B cell (primary cell): ENCODE measurements around the gene NPPC. TPM values are rescaled to one million over a fixed set of nuclear protein-coding genes. Genes with fewer than 3 reads are reported as not detected.

Experiments
- ATAC-seq: fragments of 200-7000 bp; cut with Tn5 transposase; one replicate; pipeline ENCODE4 v1.10.0; 2021; ENCODE audit warnings: low read depth, mild to moderate bottlenecking, moderate number of reproducible peaks, moderate library complexity
- CTCF ChIA-PET: fragments of 350-600 bp; sonication (Branson Sonifier 250); formaldehyde crosslinking; loops from one replicate; lab custom pipeline; 2021; ENCODE audit warnings: antibody characterized with exemption, inconsistent platforms; lab: Charles Lee
- POLR2A ChIA-PET: fragments of 350-600 bp; sonication (Branson Sonifier 250); formaldehyde crosslinking; loops from one replicate; lab custom pipeline; 2021; ENCODE audit warnings: antibody characterized with exemption; lab: Charles Lee
- DNase-seq: peaks from one replicate; pipeline ENCODE4 v3.0.0; 2013
- H2AFZ ChIP-seq: 2 replicates; pipeline ENCODE4 v1.6.1; 2012; ENCODE audit warnings: mild to moderate bottlenecking, low read depth, low read length; ENCODE audit not compliant: insufficient read depth, poor library complexity, severe bottlenecking
- H3K27ac ChIP-seq, 2 donors: 1 replicate in 1 of 2; 2 replicates in 1 of 2; pipeline ENCODE4 v1.5.1; 2012 to 2013; ENCODE audit warnings: low read length in 2 of 2, mild to moderate bottlenecking in 2 of 2, moderate library complexity in 1 of 2
- H3K27me3 ChIP-seq, 4 experiments: fragments of 200-600 bp in 1 of 4; sonication (generic) in 1 of 4; replicated peaks in 1 of 4; 1 replicate in 2 of 4; 2 replicates in 2 of 4; pipeline versions ENCODE4 v1.6.1 to v1.7.0; 2013 to 2016; ENCODE audit warnings: low read length in 3 of 4, mild to moderate bottlenecking in 2 of 4, mixed read lengths in 1 of 4, moderate library complexity in 1 of 4; ENCODE audit not compliant: insufficient read depth in 4 of 4, control insufficient read depth in 3 of 4; ENCODE audit errors: control extremely low read depth in 1 of 4
- H3K36me3 ChIP-seq, 2 experiments: replicated peaks in 1 of 2; 1 replicate in 1 of 2; 2 replicates in 1 of 2; pipeline versions ENCODE4 v1.6.1 to v1.7.1; 2013; ENCODE audit warnings: low read length in 1 of 2; ENCODE audit not compliant: insufficient read depth in 2 of 2, control insufficient read depth in 1 of 2; ENCODE audit errors: control extremely low read depth in 1 of 2, extremely low read depth in 1 of 2
- H3K4me1 ChIP-seq, 2 donors: fragments of 200-600 bp in 1 of 2; sonication (generic) in 1 of 2; 1 replicate in 1 of 2; 2 replicates in 1 of 2; pipeline versions ENCODE4 v1.5.1 to v1.6.1; 2013 to 2017; ENCODE audit warnings: low read length in 2 of 2; ENCODE audit not compliant: control insufficient read depth in 2 of 2, insufficient read depth in 2 of 2
- H3K4me2 ChIP-seq: replicated peaks from 2 replicates; pipeline ENCODE3; 2012; ENCODE audit warnings: mild to moderate bottlenecking, low read depth, low read length; ENCODE audit not compliant: poor library complexity, severe bottlenecking
- H3K4me3 ChIP-seq, 5 experiments: fragments of 200-600 bp in 1 of 5; sonication (generic) in 1 of 5; 1 replicate in 3 of 5; 2 replicates in 2 of 5; pipeline versions ENCODE4 v1.5.1 to v1.7.0; 2011 to 2016; ENCODE audit warnings: low read length in 4 of 5, mild to moderate bottlenecking in 4 of 5, low read depth in 2 of 5, control low read depth in 1 of 5, moderate library complexity in 1 of 5; ENCODE audit not compliant: insufficient read depth in 1 of 5; ENCODE audit errors: control extremely low read depth in 1 of 5, extremely low read depth in 1 of 5
- H3K79me2 ChIP-seq: fragments of 200-600 bp; sonication (generic); one replicate; pipeline ENCODE4 v1.6.0; 2016; ENCODE audit warnings: low read length; ENCODE audit not compliant: control insufficient read depth, insufficient read depth
- H3K9ac ChIP-seq: fragments of 200-600 bp; sonication (generic); 2 replicates; pipeline ENCODE4 v1.6.1; 2017; ENCODE audit warnings: mild to moderate bottlenecking, low read length, moderate library complexity
- H3K9me3 ChIP-seq, 3 donors: one replicate each; pipeline versions ENCODE4 v1.6.1 to v1.7.1; 2013; ENCODE audit warnings: low read length in 2 of 3; ENCODE audit not compliant: control insufficient read depth in 2 of 3, insufficient read depth in 1 of 3; ENCODE audit errors: control extremely low read depth in 1 of 3
- H4K20me1 ChIP-seq: 2 replicates; pipeline ENCODE4 v1.6.0; 2012; ENCODE audit warnings: mild to moderate bottlenecking, low read length; ENCODE audit not compliant: insufficient read depth, control insufficient read depth, poor library complexity, severe bottlenecking
- H3K27ac Mint-ChIP-seq: one replicate; pipeline ENCODE4 v1.8.0; 2021; ENCODE audit warnings: mixed read lengths
- H3K27me3 Mint-ChIP-seq: one replicate; pipeline ENCODE4 v1.8.0; 2021; ENCODE audit warnings: mixed read lengths
- H3K4me1 Mint-ChIP-seq: one replicate; pipeline ENCODE4 v1.8.0; 2021; ENCODE audit warnings: mixed read lengths
- H3K4me3 Mint-ChIP-seq: one replicate; pipeline ENCODE4 v1.8.0; 2021; ENCODE audit warnings: mixed read lengths
- H3K9me3 Mint-ChIP-seq: one replicate; pipeline ENCODE4 v1.8.0; 2022; ENCODE audit warnings: mixed read lengths; ENCODE audit not compliant: insufficient read depth
- CTCF ChIP-seq: fragments of 200-600 bp; IDR thresholded peaks from one replicate; pipeline ENCODE4 v1.8.0; 2022; ENCODE audit warnings: antibody characterized with exemption, mild to moderate bottlenecking
- EZH2 ChIP-seq: IDR thresholded peaks from 2 replicates; pipeline ENCODE4 v1.6.1; 2012; ENCODE audit warnings: borderline replicate concordance, low read depth, mild to moderate bottlenecking, moderate library complexity, low read length; ENCODE audit not compliant: insufficient read depth, poor library complexity, severe bottlenecking
- WGBS: methylation state at CpG from one replicate; pipeline ENCODE4 v1.1.5; 2013; ENCODE audit warnings: missing lambda C conversion rate; ENCODE audit not compliant: insufficient coverage; 5-methylcytosine and 5-hydroxymethylcytosine counted together
- intact Hi-C: fragments of 100-400 bp; cut with micrococcal nuclease; formaldehyde crosslinking; loops from one replicate; pipeline ENCODE4 v1.10.0; 2022
- polyA plus RNA-seq: library from polyadenylated mRNA; depleted of rRNA; stranded (reverse); fragments of >200 nt; gene quantifications from 2 replicates; pipeline ENCODE4 v1.2.3, GENCODE V29; 2012
- total RNA-seq, 2 donors: library from RNA; stranded (reverse); fragments of 120-200 nt in 1 of 2; gene quantifications; 1 replicate in 1 of 2; 2 replicates in 1 of 2; pipeline versions ENCODE4 v1.2.3 to v1.2.4, GENCODE V29; 2013 to 2022

Gene NPPC
- total and polyA plus RNA-seq, 2 donors (not counting 1 experiment from before 2014, with no cell fraction given): 0.33 to 0.71 TPM

GRCh38 chr2:231879216-231879615 lies 47.0 kb downstream of the NPPC start:
- ATAC-seq (no peak), DNase-seq (no peak)
- no peak overlapping the region for H3K27ac Mint-ChIP-seq
- no peak overlapping the region for H3K9ac ChIP-seq
- peaks cover 0 to 11% (median under 1%) of the 10 kb centered on the region in 4 experiments for H3K27me3 ChIP-seq
- H3K4me3 Mint-ChIP-seq: no peak overlapping the region
- no peaks in the 10 kb centered on the region for H3K36me3 ChIP-seq
- H3K9me3 Mint-ChIP-seq: no peaks in the 10 kb centered on the region
- intact Hi-C loops: no loop called here
- H3K79me2 ChIP-seq: no peaks in the 10 kb centered on the region
- peaks cover 33% of the 10 kb centered on the region for H3K27me3 Mint-ChIP-seq
- ChIA-PET CTCF (interaction anchor here (0.6 kb wide), 2 partner anchors 549 to 647 kb away, joined by 3 to 5 read pairs; partner anchors contain the start of gene CHRND), POLR2A (interaction anchor here (0.6 kb wide), 1 partner anchor 1291 kb away, joined by 3 read pairs; no protein-coding TSS in a partner anchor)
- H3K9me3 ChIP-seq: no peaks in the 10 kb centered on the region
- H3K4me1 ChIP-seq: no peaks in the 10 kb centered on the region
- H2AFZ ChIP-seq: no peak overlapping the region
- no peak overlapping the region for H3K4me2 ChIP-seq
- H3K4me1 Mint-ChIP-seq: no peaks in the 10 kb centered on the region
- TF ChIP-seq EZH2 (no peak), CTCF (no peak)
- no peaks in the 10 kb centered on the region for H4K20me1 ChIP-seq
- H3K27ac ChIP-seq: no peak overlapping the region
- no CpG with 5 or more reads among the region's 7 CpGs for WGBS
- no peak overlapping the region for H3K4me3 ChIP-seq

- WGBS: 93% methylated on average over 9 of the region's 15 CpGs
- Histone ChIP-seq H3K27ac (no peak overlapping the region), H3K27me3 (peaks cover 0 to 6% (median 0%) of the 10 kb centered on the region in 4 experiments), H3K4me1 (no peaks in the 10 kb centered on the region), H4K20me1 (no peaks in the 10 kb centered on the region), H3K9ac (no peak overlapping the region), H3K79me2 (no peaks in the 10 kb centered on the region), H3K9me3 (no peaks in the 10 kb centered on the region), H2AFZ (no peak overlapping the region), H3K4me3 (no peak overlapping the region), H3K4me2 (no peak overlapping the region), H3K36me3 (no peaks in the 10 kb centered on the region)
- H3K4me3 Mint-ChIP-seq: no peak overlapping the region
- ATAC-seq (no peak), DNase-seq (no peak)
- no peaks in the 10 kb centered on the region for H3K4me1 Mint-ChIP-seq
- POLR2A ChIA-PET: no interaction called here
- CTCF ChIA-PET: interaction anchor here (1.2 kb wide), 1 partner anchor 23 kb away, joined by 3 read pairs; no protein-coding TSS in a partner anchor
- no peaks in the 10 kb centered on the region for H3K9me3 Mint-ChIP-seq
- intact Hi-C loops: no loop called here
- no peak overlapping the region for H3K27ac Mint-ChIP-seq
- TF ChIP-seq EZH2: no peak
- TF ChIP-seq CTCF: no peak
- H3K27me3 Mint-ChIP-seq: peaks cover 25% of the 10 kb centered on the region
Measured at GRCh38 chr2:231877533-231878456, 48.4 kb downstream of the NPPC start.
